ENCODE results near the gene NOD2. TPM values are rescaled to one million over a fixed set of nuclear protein-coding genes. Genes with fewer than 3 reads are reported as not detected.

Gene NOD2
- total RNA-seq (2014; rRNA removed; shearing (Covaris generic)), result not detected in 2 replicates
- not detected in 2 replicates for polyA plus RNA-seq (2016; fragmentation: Nextera tagmentation; extraction: Ambion mirVana)

- H4K20me1 ChIP-seq (ENCODE audit: insufficient read depth), result no peaks in the 10 kb centered on the region
- peaks cover 20% of the 10 kb centered on the region for H3K27me3 ChIP-seq (replicated peaks; ENCODE audit: insufficient read depth)
- H3K4me1 ChIP-seq (ENCODE audit: insufficient read depth), result no peaks in the 10 kb centered on the region
- H3K79me2 ChIP-seq (ENCODE audit: insufficient read depth), result no peaks in the 10 kb centered on the region
- WGBS, 2 experiments (ENCODE audit: low coverage in 1 of 2, low lambda C conversion rate in 2 of 2, missing lambda C conversion rate in 2 of 2), result 17 to 29% methylated on average over 24 to 50 of the region's 56 CpGs
- peak within 1 kb of the TSS; percentile 14; the same call in 1 of the 2 replicates for H3K9ac ChIP-seq
- in situ Hi-C loops (cut with MboI), result no loop called here
- peak; percentile 38 for DNase-seq
- TF ChIP-seq EZH2 (IDR thresholded peaks at IDR 0.05; ENCODE audit: insufficient read depth, poor library complexity, severe bottlenecking) (no peak), EZH2phosphoT487 (IDR thresholded peaks at IDR 0.05; ENCODE audit: insufficient read depth, low read depth) (no peak)
- H3K36me3 ChIP-seq (ENCODE audit: low read depth), result no peaks in the 10 kb centered on the region
- H3K9me3 ChIP-seq (ENCODE audit: low read depth), result no peaks in the 10 kb centered on the region
- no peaks in the 10 kb centered on the region for H3K9me2 ChIP-seq (ENCODE audit: insufficient read depth)
- no peaks in the 10 kb centered on the region for H3F3A ChIP-seq (ENCODE audit: insufficient read depth)
- H3K4me2 ChIP-seq (ENCODE audit: unreplicated experiment), result peak within 1 kb of the TSS; percentile 42
- H3K27ac ChIP-seq, result no peak within 1 kb of the TSS
- H3K4me3 ChIP-seq, result peak within 1 kb of the TSS; percentile 59
- no peak within 1 kb of the TSS for H2AFZ ChIP-seq
Observed at GRCh38 chr16:50692999-50693781, at the start of gene NOD2. TSS of gene NOD2 (plus strand) at chr16:50693606. CDS start at chr16:50699496, 5,890 bp downstream.

DNA sequence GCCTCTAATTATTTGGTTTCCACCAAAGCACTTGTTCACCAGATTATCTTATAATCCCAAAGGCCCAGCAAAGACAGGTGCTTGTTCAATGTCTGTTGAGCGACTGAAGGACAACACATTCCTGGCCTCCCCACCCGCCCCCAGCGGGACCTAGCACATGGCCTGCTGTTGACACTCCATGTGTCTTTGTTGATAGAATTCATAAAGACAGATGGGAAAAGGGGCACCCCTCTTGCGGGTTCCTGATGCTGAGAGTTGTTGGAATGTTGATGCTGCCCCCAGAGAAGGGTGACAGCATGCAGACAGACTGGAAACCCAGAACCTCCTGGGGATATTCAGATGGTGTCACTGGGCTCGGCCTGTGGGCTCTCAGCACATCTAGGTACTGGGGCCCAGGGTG, 49.2 kb upstream of the NOD2 start:
- Histone ChIP-seq H3K27ac (no peak overlapping the region), H3K79me2 (ENCODE audit: insufficient read depth) (no peaks in the 10 kb centered on the region), H3K9me2 (ENCODE audit: insufficient read depth) (no peaks in the 10 kb centered on the region), H3F3A (ENCODE audit: insufficient read depth) (no peaks in the 10 kb centered on the region), H2AFZ (no peak overlapping the region), H4K20me1 (ENCODE audit: insufficient read depth) (no peaks in the 10 kb centered on the region), H3K9me3 (ENCODE audit: low read depth) (no peaks in the 10 kb centered on the region), H3K4me1 (ENCODE audit: insufficient read depth) (no peaks in the 10 kb centered on the region), H3K4me2 (ENCODE audit: unreplicated experiment) (no peak overlapping the region), H3K4me3 (no peak overlapping the region), H3K9ac (no peak overlapping the region), H3K27me3 (replicated peaks; ENCODE audit: insufficient read depth) (peaks cover 4% of the 10 kb centered on the region; the same call in 1 of the 2 replicates), H3K36me3 (ENCODE audit: low read depth) (no peaks in the 10 kb centered on the region)
- WGBS, 2 experiments (ENCODE audit: low coverage in 1 of 2, low lambda C conversion rate in 2 of 2, missing lambda C conversion rate in 2 of 2), result 57 to 67% methylated on average over 5 of the region's 5 CpGs
- no peak for DNase-seq
- no peak for TF ChIP-seq EZH2phosphoT487 (IDR thresholded peaks at IDR 0.05; ENCODE audit: insufficient read depth, low read depth)
- TF ChIP-seq EZH2 (IDR thresholded peaks at IDR 0.05; ENCODE audit: insufficient read depth, poor library complexity, severe bottlenecking), result no peak
- in situ Hi-C loops (cut with MboI), result no loop called here

GRCh38 chr16:50644729-50645128, 48.7 kb upstream of the NOD2 start:
- Histone ChIP-seq H3K79me2 (ENCODE audit: insufficient read depth) (no peaks in the 10 kb centered on the region), H3K9ac (no peak overlapping the region), H3K27ac (no peak overlapping the region), H4K20me1 (ENCODE audit: insufficient read depth) (no peaks in the 10 kb centered on the region), H2AFZ (no peak overlapping the region), H3K4me3 (no peak overlapping the region), H3K4me1 (ENCODE audit: insufficient read depth) (no peaks in the 10 kb centered on the region), H3K9me3 (ENCODE audit: low read depth) (no peaks in the 10 kb centered on the region), H3K36me3 (ENCODE audit: low read depth) (no peaks in the 10 kb centered on the region), H3K9me2 (ENCODE audit: insufficient read depth) (no peaks in the 10 kb centered on the region), H3K27me3 (replicated peaks; ENCODE audit: insufficient read depth) (peaks cover 4% of the 10 kb centered on the region; the same call in 1 of the 2 replicates), H3K4me2 (ENCODE audit: unreplicated experiment) (no peak overlapping the region), H3F3A (ENCODE audit: insufficient read depth) (no peaks in the 10 kb centered on the region)
- TF ChIP-seq EZH2 (IDR thresholded peaks at IDR 0.05; ENCODE audit: insufficient read depth, poor library complexity, severe bottlenecking), result no peak
- no peak for TF ChIP-seq EZH2phosphoT487 (IDR thresholded peaks at IDR 0.05; ENCODE audit: insufficient read depth, low read depth)
- DNase-seq, result peak; percentile 39
- in situ Hi-C loops (cut with MboI), result no loop called here
- 14 to 17% methylated on average over 6 of the region's 6 CpGs for WGBS, 2 experiments (ENCODE audit: low coverage in 1 of 2, low lambda C conversion rate in 2 of 2, missing lambda C conversion rate in 2 of 2)

- Histone ChIP-seq H3K4me3 (no peak overlapping the region), H3K79me2 (ENCODE audit: insufficient read depth) (no peaks in the 10 kb centered on the region), H3K27ac (no peak overlapping the region), H3K4me1 (ENCODE audit: insufficient read depth) (no peaks in the 10 kb centered on the region), H4K20me1 (ENCODE audit: insufficient read depth) (no peaks in the 10 kb centered on the region), H3K9ac (no peak overlapping the region), H3K9me3 (ENCODE audit: low read depth) (no peaks in the 10 kb centered on the region), H3K4me2 (ENCODE audit: unreplicated experiment) (no peak overlapping the region), H3K36me3 (ENCODE audit: low read depth) (no peaks in the 10 kb centered on the region), H3K27me3 (replicated peaks; ENCODE audit: insufficient read depth) (peaks cover 4% of the 10 kb centered on the region; the same call in 1 of the 2 replicates), H3K9me2 (ENCODE audit: insufficient read depth) (no peaks in the 10 kb centered on the region), H3F3A (ENCODE audit: insufficient read depth) (no peaks in the 10 kb centered on the region), H2AFZ (no peak overlapping the region)
- no peak for DNase-seq
- 66 to 73% methylated on average over 16 to 20 of the region's 20 CpGs for WGBS, 2 experiments (ENCODE audit: low coverage in 1 of 2, low lambda C conversion rate in 2 of 2, missing lambda C conversion rate in 2 of 2)
- TF ChIP-seq EZH2phosphoT487 (IDR thresholded peaks at IDR 0.05; ENCODE audit: insufficient read depth, low read depth) (no peak), EZH2 (IDR thresholded peaks at IDR 0.05; ENCODE audit: insufficient read depth, poor library complexity, severe bottlenecking) (no peak)
- in situ Hi-C loops (cut with MboI), result no loop called here
Observed at GRCh38 chr16:50645563-50646220, 47.7 kb upstream of the NOD2 start.
